ENCODE measurements around the gene MYZAP. TPM values are rescaled to one million over a fixed set of nuclear protein-coding genes. Genes with fewer than 3 reads are reported as not detected.

The MYZAP gene
- polyA plus RNA-seq, 2 of the 4 experiments (the other 2 are of a cell fraction), result 1.2 to 2.4 TPM

DNA sequence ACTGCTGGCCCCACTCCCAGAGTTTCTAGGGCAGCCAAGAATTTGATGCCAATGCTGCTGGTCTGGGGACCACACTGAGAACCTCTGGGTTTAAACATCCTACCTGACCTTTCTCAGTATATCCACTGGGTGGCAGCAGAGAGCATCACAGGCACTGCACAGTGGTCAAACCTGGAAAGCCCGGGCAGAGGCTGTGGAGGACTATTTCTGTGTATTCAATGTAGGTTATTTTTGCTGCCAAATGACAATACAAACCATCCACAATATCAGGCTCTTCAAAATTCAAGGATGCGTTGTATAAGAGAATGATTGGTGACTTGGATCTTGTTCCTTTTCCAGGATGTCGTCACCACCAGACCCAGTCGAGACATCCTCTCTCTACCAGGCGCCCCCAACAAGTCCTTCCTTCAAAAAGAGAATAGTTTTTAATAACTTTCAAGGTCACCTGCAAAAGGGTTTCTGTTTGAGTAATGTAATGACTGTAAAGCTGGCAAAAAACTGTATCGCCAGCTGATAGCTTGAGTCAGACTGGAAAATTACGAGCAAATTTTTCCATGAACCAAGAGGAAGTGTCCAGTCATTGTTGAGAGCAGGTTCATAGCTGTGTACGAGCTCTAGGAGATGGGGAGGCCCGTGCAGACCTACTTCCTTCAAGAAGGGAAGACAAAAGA is 30.5 kb upstream of the MYZAP start:
- POLR2A ChIA-PET, result interaction anchor here (0.7 kb wide), 1 partner anchor 49 kb away, joined by 3 read pairs; no protein-coding TSS in a partner anchor
- H3K9me3 ChIP-seq, result no peaks in the 10 kb centered on the region
- CTCF ChIA-PET, result interaction anchor here (0.6 to 13.4 kb wide), 61 partner anchors 8 to 1070 kb away, joined by 3 to 286 read pairs (median 5); partner anchors contain the start of genes MYZAP and POLR2M
- DNase-seq (ENCODE audit: low read depth in 1 of 2, low spot score in 1 of 2) (peak; percentile 72 to 77), FAIRE-seq (peak; percentile 93), ATAC-seq (peak; percentile 94 to 98)
- peak overlapping the region in 1 of 2 experiments; percentile 8; a peak in 2 of 6 replicates for H3K27ac ChIP-seq
- H3K4me1 ChIP-seq, result peaks cover 19% of the 10 kb centered on the region
- peak overlapping the region; percentile 44 for H3K4me2 ChIP-seq
- no peak overlapping the region for H3K4me3 ChIP-seq
- 51% methylated on average over 9 of the region's 9 CpGs for WGBS (ENCODE audit: missing lambda C conversion rate)
- TF ChIP-seq FOXS1 (CRISPR knock-in tag; IDR thresholded peaks at IDR 0.05) (no peak), HOXA7 (CRISPR knock-in tag; IDR thresholded peaks at IDR 0.05) (no peak), HEYL (CRISPR knock-in tag; IDR thresholded peaks at IDR 0.05) (no peak), MYC (IDR thresholded peaks at IDR 0.05; ENCODE audit: borderline replicate concordance, low read length) (no peak), EP300 (IDR thresholded peaks at IDR 0.05) (no peak), EHF (CRISPR knock-in tag; IDR thresholded peaks at IDR 0.05) (no peak), RFX5 (IDR thresholded peaks at IDR 0.05) (no peak), GATA3 (IDR thresholded peaks at IDR 0.05; ENCODE audit: borderline replicate concordance) (no peak), CHD4 (IDR thresholded peaks at IDR 0.05; ENCODE audit: borderline replicate concordance) (no peak), MAFK (IDR thresholded peaks at IDR 0.05; ENCODE audit: partially characterized antibody) (peak; percentile 54), ZNF302 (CRISPR knock-in tag; IDR thresholded peaks at IDR 0.05) (no peak), SMC3 (IDR thresholded peaks at IDR 0.05) (peak; percentile 92), HOXB5 (CRISPR knock-in tag; IDR thresholded peaks at IDR 0.05) (no peak), CHD2 (IDR thresholded peaks at IDR 0.05; ENCODE audit: low read length, partially characterized antibody) (no peak), BHLHE40 (IDR thresholded peaks at IDR 0.05; ENCODE audit: low read depth, low read length) (no peak), ZSCAN20 (CRISPR knock-in tag; IDR thresholded peaks at IDR 0.05) (no peak), KDM5A (IDR thresholded peaks at IDR 0.05) (no peak), CEBPB (IDR thresholded peaks at IDR 0.05) (no peak), RAD21 (conservative IDR thresholded peaks at IDR 0.05 in 1 of 2, IDR thresholded peaks at IDR 0.05 in 1 of 2) (peak; percentile 87), NFE2L2 (conservative IDR thresholded peaks at IDR 0.05; ENCODE audit: low read length) (no peak), JUNB (IDR thresholded peaks at IDR 0.05) (no peak), CBX8 (IDR thresholded peaks at IDR 0.05) (no peak), CBX2 (IDR thresholded peaks at IDR 0.05; ENCODE audit: borderline replicate concordance, low read depth) (no peak), TP53 (CRISPR knock-in tag; IDR thresholded peaks at IDR 0.05) (no peak), SREBF2 (IDR thresholded peaks at IDR 0.05) (no peak), ESRRA (IDR thresholded peaks at IDR 0.05; ENCODE audit: borderline replicate concordance, low read length) (no peak), HDAC2 (IDR thresholded peaks at IDR 0.05) (no peak), MAZ (IDR thresholded peaks at IDR 0.05; ENCODE audit: borderline replicate concordance, low read depth, low read length) (no peak), NR3C1 (IDR thresholded peaks at IDR 0.05) (no peak)
- TF ChIP-seq, protein P1, sequence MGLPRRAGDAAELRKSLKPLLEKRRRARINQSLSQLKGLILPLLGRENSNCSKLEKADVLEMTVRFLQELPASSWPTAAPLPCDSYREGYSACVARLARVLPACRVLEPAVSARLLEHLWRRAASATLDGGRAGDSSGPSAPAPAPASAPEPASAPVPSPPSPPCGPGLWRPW (IDR thresholded peaks at IDR 0.05), result no peak
- TF ChIP-seq, protein P2, sequence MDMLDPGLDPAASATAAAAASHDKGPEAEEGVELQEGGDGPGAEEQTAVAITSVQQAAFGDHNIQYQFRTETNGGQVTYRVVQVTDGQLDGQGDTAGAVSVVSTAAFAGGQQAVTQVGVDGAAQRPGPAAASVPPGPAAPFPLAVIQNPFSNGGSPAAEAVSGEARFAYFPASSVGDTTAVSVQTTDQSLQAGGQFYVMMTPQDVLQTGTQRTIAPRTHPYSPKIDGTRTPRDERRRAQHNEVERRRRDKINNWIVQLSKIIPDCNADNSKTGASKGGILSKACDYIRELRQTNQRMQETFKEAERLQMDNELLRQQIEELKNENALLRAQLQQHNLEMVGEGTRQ (IDR thresholded peaks at IDR 0.05), result no peak
- TF ChIP-seq, protein P3, sequence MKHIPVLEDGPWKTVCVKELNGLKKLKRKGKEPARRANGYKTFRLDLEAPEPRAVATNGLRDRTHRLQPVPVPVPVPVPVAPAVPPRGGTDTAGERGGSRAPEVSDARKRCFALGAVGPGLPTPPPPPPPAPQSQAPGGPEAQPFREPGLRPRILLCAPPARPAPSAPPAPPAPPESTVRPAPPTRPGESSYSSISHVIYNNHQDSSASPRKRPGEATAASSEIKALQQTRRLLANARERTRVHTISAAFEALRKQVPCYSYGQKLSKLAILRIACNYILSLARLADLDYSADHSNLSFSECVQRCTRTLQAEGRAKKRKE (CRISPR knock-in tag; IDR thresholded peaks at IDR 0.05; ENCODE audit: low read depth), result no peak
- TF ChIP-seq, protein P4, sequence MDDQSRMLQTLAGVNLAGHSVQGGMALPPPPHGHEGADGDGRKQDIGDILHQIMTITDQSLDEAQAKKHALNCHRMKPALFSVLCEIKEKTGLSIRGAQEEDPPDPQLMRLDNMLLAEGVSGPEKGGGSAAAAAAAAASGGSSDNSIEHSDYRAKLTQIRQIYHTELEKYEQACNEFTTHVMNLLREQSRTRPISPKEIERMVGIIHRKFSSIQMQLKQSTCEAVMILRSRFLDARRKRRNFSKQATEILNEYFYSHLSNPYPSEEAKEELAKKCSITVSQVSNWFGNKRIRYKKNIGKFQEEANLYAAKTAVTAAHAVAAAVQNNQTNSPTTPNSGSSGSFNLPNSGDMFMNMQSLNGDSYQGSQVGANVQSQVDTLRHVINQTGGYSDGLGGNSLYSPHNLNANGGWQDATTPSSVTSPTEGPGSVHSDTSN (IDR thresholded peaks at IDR 0.05), result no peak; the same call in 1 of the 2 replicates
- TF ChIP-seq, protein P5, sequence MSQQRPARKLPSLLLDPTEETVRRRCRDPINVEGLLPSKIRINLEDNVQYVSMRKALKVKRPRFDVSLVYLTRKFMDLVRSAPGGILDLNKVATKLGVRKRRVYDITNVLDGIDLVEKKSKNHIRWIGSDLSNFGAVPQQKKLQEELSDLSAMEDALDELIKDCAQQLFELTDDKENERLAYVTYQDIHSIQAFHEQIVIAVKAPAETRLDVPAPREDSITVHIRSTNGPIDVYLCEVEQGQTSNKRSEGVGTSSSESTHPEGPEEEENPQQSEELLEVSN (IDR thresholded peaks at IDR 0.05; ENCODE audit: borderline replicate concordance, low read depth), result no peak
- TF ChIP-seq, protein P6, sequence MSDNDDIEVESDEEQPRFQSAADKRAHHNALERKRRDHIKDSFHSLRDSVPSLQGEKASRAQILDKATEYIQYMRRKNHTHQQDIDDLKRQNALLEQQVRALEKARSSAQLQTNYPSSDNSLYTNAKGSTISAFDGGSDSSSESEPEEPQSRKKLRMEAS (IDR thresholded peaks at IDR 0.05), result no peak
- TF ChIP-seq, protein P7, sequence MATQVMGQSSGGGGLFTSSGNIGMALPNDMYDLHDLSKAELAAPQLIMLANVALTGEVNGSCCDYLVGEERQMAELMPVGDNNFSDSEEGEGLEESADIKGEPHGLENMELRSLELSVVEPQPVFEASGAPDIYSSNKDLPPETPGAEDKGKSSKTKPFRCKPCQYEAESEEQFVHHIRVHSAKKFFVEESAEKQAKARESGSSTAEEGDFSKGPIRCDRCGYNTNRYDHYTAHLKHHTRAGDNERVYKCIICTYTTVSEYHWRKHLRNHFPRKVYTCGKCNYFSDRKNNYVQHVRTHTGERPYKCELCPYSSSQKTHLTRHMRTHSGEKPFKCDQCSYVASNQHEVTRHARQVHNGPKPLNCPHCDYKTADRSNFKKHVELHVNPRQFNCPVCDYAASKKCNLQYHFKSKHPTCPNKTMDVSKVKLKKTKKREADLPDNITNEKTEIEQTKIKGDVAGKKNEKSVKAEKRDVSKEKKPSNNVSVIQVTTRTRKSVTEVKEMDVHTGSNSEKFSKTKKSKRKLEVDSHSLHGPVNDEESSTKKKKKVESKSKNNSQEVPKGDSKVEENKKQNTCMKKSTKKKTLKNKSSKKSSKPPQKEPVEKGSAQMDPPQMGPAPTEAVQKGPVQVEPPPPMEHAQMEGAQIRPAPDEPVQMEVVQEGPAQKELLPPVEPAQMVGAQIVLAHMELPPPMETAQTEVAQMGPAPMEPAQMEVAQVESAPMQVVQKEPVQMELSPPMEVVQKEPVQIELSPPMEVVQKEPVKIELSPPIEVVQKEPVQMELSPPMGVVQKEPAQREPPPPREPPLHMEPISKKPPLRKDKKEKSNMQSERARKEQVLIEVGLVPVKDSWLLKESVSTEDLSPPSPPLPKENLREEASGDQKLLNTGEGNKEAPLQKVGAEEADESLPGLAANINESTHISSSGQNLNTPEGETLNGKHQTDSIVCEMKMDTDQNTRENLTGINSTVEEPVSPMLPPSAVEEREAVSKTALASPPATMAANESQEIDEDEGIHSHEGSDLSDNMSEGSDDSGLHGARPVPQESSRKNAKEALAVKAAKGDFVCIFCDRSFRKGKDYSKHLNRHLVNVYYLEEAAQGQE (IDR thresholded peaks at IDR 0.05), result no peak
